Endothelial cell of umbilical vein (primary cell): ENCODE data around the gene CDC42. TPM values are rescaled to one million over a fixed set of nuclear protein-coding genes. Genes with fewer than 3 reads are reported as not detected.

Experiments
- BruUV-seq: library from RNA; stranded (reverse); fragments of 400-500 nt; replicated peaks from 2 replicates; lab custom pipeline; 2021; lab: Mats Ljungman, UMichigan
- CTCF ChIA-PET: fragments of 300-600, 350-600 bp; sonication (Branson Sonifier 250); formaldehyde crosslinking; loops from one replicate; lab custom pipeline; 2021; ENCODE audit warnings: antibody characterized with exemption, inconsistent platforms; lab: Charles Lee
- POLR2A ChIA-PET: fragments of 300-600, 350-600 bp; sonication (Branson Sonifier 250); formaldehyde crosslinking; loops from one replicate; lab custom pipeline; 2021; ENCODE audit warnings: antibody characterized with exemption, inconsistent platforms; lab: Charles Lee
- DNase-seq: peaks from one replicate; pipeline ENCODE4 v3.0.0-alpha.2; 2011; ENCODE audit warnings: low read depth, low spot score
- FAIRE-seq: peaks from 2 replicates; lab custom pipeline; 2011; peaks lifted over from hg19 to GRCh38; lab: Jason Lieb, UNC
- H2AFZ ChIP-seq: 2 replicates; pipeline ENCODE4 v1.6.0; 2012; ENCODE audit warnings: low read depth, low read length, control low read depth, inconsistent platforms
- H3K27ac ChIP-seq: 2 replicates; pipeline ENCODE4 v1.5.1; 2011; ENCODE audit warnings: low read depth, mild to moderate bottlenecking, control low read depth, low read length, moderate library complexity; ENCODE audit not compliant: insufficient read depth
- H3K27me3 ChIP-seq, 2 experiments: 2 replicates each; pipeline versions ENCODE4 v1.6.0 to v1.6.1; 2011; ENCODE audit warnings: low read length in 2 of 2, mixed read lengths in 1 of 2; ENCODE audit not compliant: control insufficient read depth in 2 of 2, insufficient read depth in 2 of 2
- H3K36me3 ChIP-seq, 2 experiments: 2 replicates in 1 of 2; 3 replicates in 1 of 2; pipeline ENCODE4 v1.5.1; 2011; ENCODE audit warnings: low read length in 2 of 2, mild to moderate bottlenecking in 1 of 2, moderate library complexity in 1 of 2; ENCODE audit not compliant: control insufficient read depth in 2 of 2, insufficient read depth in 2 of 2; ENCODE audit errors: extremely low read depth in 1 of 2
- H3K4me1 ChIP-seq: 3 replicates; pipeline ENCODE4 v1.5.1; 2011; ENCODE audit warnings: mild to moderate bottlenecking, low read length; ENCODE audit not compliant: control insufficient read depth, insufficient read depth; ENCODE audit errors: extremely low read depth
- H3K4me2 ChIP-seq: 2 replicates; pipeline ENCODE4 v1.6.1; 2011; ENCODE audit warnings: low read length, control low read depth, mixed read lengths; ENCODE audit not compliant: insufficient read depth
- H3K4me3 ChIP-seq, 3 experiments: fragments of 200-600 bp in 1 of 3; sonication (generic), shearing (Covaris generic) in 1 of 3; replicated peaks in 1 of 3; 2 replicates each; pipeline ENCODE4 v1.5.1; 2011 to 2016; ENCODE audit warnings: control low read depth in 3 of 3, low read length in 3 of 3, mild to moderate bottlenecking in 2 of 3, inconsistent platforms in 1 of 3, low read depth in 1 of 3, moderate library complexity in 1 of 3; ENCODE audit not compliant: insufficient read depth in 1 of 3
- H3K79me2 ChIP-seq: 2 replicates; pipeline ENCODE4 v1.6.0; 2012; ENCODE audit warnings: low read length, inconsistent platforms; ENCODE audit not compliant: control insufficient read depth, insufficient read depth
- H3K9ac ChIP-seq: replicated peaks from 2 replicates; pipeline ENCODE3; 2011; ENCODE audit warnings: low read length, control low read depth; ENCODE audit not compliant: insufficient read depth; ENCODE audit errors: extremely low read depth
- H3K9me1 ChIP-seq: replicated peaks from 3 replicates; pipeline ENCODE4 v1.6.0; 2011; ENCODE audit warnings: mild to moderate bottlenecking, low read length; ENCODE audit not compliant: control insufficient read depth, insufficient read depth; ENCODE audit errors: extremely low read depth
- H3K9me3 ChIP-seq: replicated peaks from 2 replicates; pipeline ENCODE4 v1.5.1; 2012; ENCODE audit warnings: low read length, inconsistent platforms; ENCODE audit not compliant: control insufficient read depth, insufficient read depth
- H4K20me1 ChIP-seq: replicated peaks from 2 replicates; pipeline ENCODE3; 2011; ENCODE audit warnings: mild to moderate bottlenecking, low read length; ENCODE audit not compliant: control insufficient read depth, insufficient read depth; ENCODE audit errors: extremely low read depth
- EZH2 ChIP-seq: IDR thresholded peaks from 2 replicates; pipeline ENCODE4 v1.6.1; 2012; ENCODE audit warnings: borderline replicate concordance, low read depth, mild to moderate bottlenecking, moderate library complexity, low read length, inconsistent platforms; ENCODE audit not compliant: severe bottlenecking
- FOS ChIP-seq: IDR thresholded peaks from 2 replicates; pipeline ENCODE4 v1.6.1; 2011; ENCODE audit warnings: mild to moderate bottlenecking, low read length, moderate library complexity, borderline replicate concordance; ENCODE audit not compliant: insufficient read depth
- GATA2 ChIP-seq: IDR thresholded peaks from 2 replicates; pipeline ENCODE4 v1.7.0; 2011; ENCODE audit warnings: low read depth, mild to moderate bottlenecking, moderate library complexity, mixed read lengths, low read length; ENCODE audit not compliant: insufficient read length, insufficient read depth
- JUN ChIP-seq: IDR thresholded peaks from 2 replicates; pipeline ENCODE4 v1.6.1; 2011; ENCODE audit warnings: borderline replicate concordance, low read depth; ENCODE audit not compliant: insufficient read length, insufficient read depth
- MYC ChIP-seq: IDR thresholded peaks from one replicate; pipeline ENCODE4 v1.6.1; 2011; ENCODE audit warnings: mild to moderate bottlenecking, low read depth, low read length
- POLR2A ChIP-seq: IDR thresholded peaks from 2 replicates; pipeline ENCODE4 v1.6.1; 2012; ENCODE audit warnings: low read depth, mild to moderate bottlenecking, control low read depth, low read length
- POLR2AphosphoS5 ChIP-seq: IDR thresholded peaks from 2 replicates; pipeline ENCODE4 v1.6.1; 2012; ENCODE audit warnings: low read depth, mild to moderate bottlenecking, control low read depth, low read length, moderate library complexity; ENCODE audit not compliant: insufficient read depth
- dilution Hi-C: fragments of 300-500 bp; cut with MboI; formaldehyde crosslinking; loops from one replicate; pipeline ENCODE4 v1.15.0; 2019; ENCODE audit warnings: low sequenced_read_pairs; ENCODE audit not compliant: extremely low pct_ligation_motif_present
- intact Hi-C: fragments of 100-400 bp; cut with micrococcal nuclease; formaldehyde crosslinking; loops from one replicate; pipeline ENCODE4 v1.10.0; 2022
- polyA plus RNA-seq, 4 experiments: library from polyadenylated mRNA; depleted of rRNA in 3 of 4; stranded (reverse) in 3 of 4; unstranded in 1 of 4; fragments of >200 nt; gene quantifications; 2 replicates each; pipeline versions ENCODE4 v1.2.1 to v1.2.3, GENCODE V29; 2011 to 2012; ENCODE audit warnings: missing spikeins in 1 of 4
- total RNA-seq: library from RNA; stranded (reverse); gene quantifications from 2 replicates; pipeline ENCODE4 v1.2.3, GENCODE V29; 2021
- TF ChIP-seq, protein P1 (sequence below), 2 donors: IDR thresholded peaks; 1 replicate in 1 of 2; 2 replicates in 1 of 2; pipeline ENCODE4 v1.5.1; 2011; ENCODE audit warnings: low read length in 2 of 2, mild to moderate bottlenecking in 2 of 2, moderate library complexity in 2 of 2, control low read depth in 1 of 2, inconsistent platforms in 1 of 2, low read depth in 1 of 2; ENCODE audit not compliant: insufficient read depth in 1 of 2; ENCODE audit errors: extremely low read depth in 1 of 2
- TF ChIP-seq, protein P2 (sequence below): IDR thresholded peaks from 2 replicates; pipeline ENCODE4 v1.6.1; 2011; ENCODE audit not compliant: insufficient read depth, insufficient read length

CDC42 gene
- total and polyA plus RNA-seq, 2 donors (not counting 3 experiments of a cell fraction or from before 2014, with no cell fraction given) = 199 to 381 TPM

DNA sequence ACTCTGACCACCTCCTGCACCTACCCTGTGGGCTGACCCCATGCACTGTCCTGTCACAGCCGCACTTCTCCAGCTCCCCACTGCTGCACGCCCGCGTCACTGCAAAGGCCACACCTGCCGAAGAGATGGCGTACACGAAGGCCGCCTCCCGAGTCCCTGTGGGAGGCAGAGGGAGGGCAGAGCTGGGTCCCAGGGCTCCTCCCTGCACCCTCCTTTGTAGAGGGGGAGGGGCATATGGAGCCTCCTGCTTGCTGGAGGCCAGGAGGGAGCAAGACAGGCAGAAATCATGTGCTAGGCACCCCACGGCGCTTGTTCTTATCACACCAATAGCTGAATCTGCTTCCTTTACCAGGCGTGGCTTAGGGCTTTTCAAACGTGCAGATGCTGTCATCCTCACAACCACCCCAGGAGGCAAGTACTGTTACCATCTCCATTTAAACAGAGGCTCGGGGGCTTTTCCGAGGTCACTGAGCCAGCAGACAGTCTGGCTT lies 69.0 kb downstream of the CDC42 start:
- Histone ChIP-seq H3K4me2 (no peak overlapping the region), H3K27me3 (no peaks in the 10 kb centered on the region), H2AFZ (no peak overlapping the region), H3K9me1 (no peaks in the 10 kb centered on the region), H3K27ac (no peak overlapping the region), H3K79me2 (peaks cover 2% of the 10 kb centered on the region), H3K4me1 (no peaks in the 10 kb centered on the region), H3K9ac (no peak overlapping the region), H3K9me3 (no peaks in the 10 kb centered on the region), H4K20me1 (peaks cover 3% of the 10 kb centered on the region), H3K36me3 (peaks cover 0 to 17% of the 10 kb centered on the region in 2 experiments), H3K4me3 (no peak overlapping the region)
- no TSS peak for BruUV-seq
- FAIRE-seq = no peak
- DNase-seq = no peak
- intact Hi-C loops (no loop called here), dilution Hi-C loops (no loop called here)
- TF ChIP-seq, protein P1, sequence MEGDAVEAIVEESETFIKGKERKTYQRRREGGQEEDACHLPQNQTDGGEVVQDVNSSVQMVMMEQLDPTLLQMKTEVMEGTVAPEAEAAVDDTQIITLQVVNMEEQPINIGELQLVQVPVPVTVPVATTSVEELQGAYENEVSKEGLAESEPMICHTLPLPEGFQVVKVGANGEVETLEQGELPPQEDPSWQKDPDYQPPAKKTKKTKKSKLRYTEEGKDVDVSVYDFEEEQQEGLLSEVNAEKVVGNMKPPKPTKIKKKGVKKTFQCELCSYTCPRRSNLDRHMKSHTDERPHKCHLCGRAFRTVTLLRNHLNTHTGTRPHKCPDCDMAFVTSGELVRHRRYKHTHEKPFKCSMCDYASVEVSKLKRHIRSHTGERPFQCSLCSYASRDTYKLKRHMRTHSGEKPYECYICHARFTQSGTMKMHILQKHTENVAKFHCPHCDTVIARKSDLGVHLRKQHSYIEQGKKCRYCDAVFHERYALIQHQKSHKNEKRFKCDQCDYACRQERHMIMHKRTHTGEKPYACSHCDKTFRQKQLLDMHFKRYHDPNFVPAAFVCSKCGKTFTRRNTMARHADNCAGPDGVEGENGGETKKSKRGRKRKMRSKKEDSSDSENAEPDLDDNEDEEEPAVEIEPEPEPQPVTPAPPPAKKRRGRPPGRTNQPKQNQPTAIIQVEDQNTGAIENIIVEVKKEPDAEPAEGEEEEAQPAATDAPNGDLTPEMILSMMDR (IDR thresholded peaks at IDR 0.05; ENCODE audit: extremely low read depth in 1 of 2, insufficient read depth in 1 of 2, low read depth in 1 of 2, low read length in 2 of 2) = no peak
- TF ChIP-seq FOS (no peak), GATA2 (no peak), POLR2A (no peak), JUN (no peak), EZH2 (no peak), MYC (no peak), POLR2AphosphoS5 (no peak)
- TF ChIP-seq, protein P2, sequence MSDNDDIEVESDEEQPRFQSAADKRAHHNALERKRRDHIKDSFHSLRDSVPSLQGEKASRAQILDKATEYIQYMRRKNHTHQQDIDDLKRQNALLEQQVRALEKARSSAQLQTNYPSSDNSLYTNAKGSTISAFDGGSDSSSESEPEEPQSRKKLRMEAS = no peak
- CTCF ChIA-PET = interaction anchor here (1.0 to 4.1 kb wide), 2 partner anchors 10 to 16 kb away, joined by 4 to 24 read pairs; no protein-coding TSS in a partner anchor
- POLR2A ChIA-PET = no interaction called here
